K562 (cell line): Measurements from ENCODE around the gene CREB3L4. TPM values are rescaled to one million over a fixed set of nuclear protein-coding genes. Genes with fewer than 3 reads are reported as not detected.
A peak's percentile ranks its signal among the peaks of the same experiment; 100 is the strongest.
"Not testable (repeated sequence)": the region's sequence is repeated elsewhere in the genome, so short reads cannot be mapped to it uniquely, and the experiment has no call there.

ENCODE experiments used
- ATAC-seq: fragments of 200-7000 bp; cut with Tn5 transposase; 3 replicates; pipeline ENCODE4 v1.9.1; 2020; ENCODE audit warnings: moderate library complexity
- BruUV-seq: library from RNA; stranded (reverse); fragments of 400-500 nt; replicated peaks from 2 replicates; lab custom pipeline; 2021; lab: Mats Ljungman, UMichigan
- CTCF ChIA-PET: fragments of 300-600 bp; formaldehyde crosslinking; extraction: SDS; loops from one replicate; lab custom pipeline; 2021; ENCODE audit warnings: low intra/inter-chr PET ratio; lab: Yijun Ruan, JAX
- POLR2A ChIA-PET: fragments of 300-600, 350-650 bp; sonication (Branson Sonifier 250); formaldehyde crosslinking; extraction: SDS; loops from one replicate; lab custom pipeline; 2021; ENCODE audit warnings: antibody characterized with exemption, inconsistent platforms; lab: Yijun Ruan, JAX
- DNase-seq, 4 experiments: peaks; one replicate each; pipeline versions ENCODE4 v3.0.0 to v3.0.0-alpha.2; 2011 to 2018; ENCODE audit warnings: low spot score in 3 of 4, mixed read lengths in 3 of 4; ENCODE audit errors: extremely low read depth in 1 of 4
- FAIRE-seq: peaks from 2 replicates; lab custom pipeline; 2011; peaks lifted over from hg19 to GRCh38; lab: Jason Lieb, UNC
- H2AFZ ChIP-seq: 2 replicates; pipeline ENCODE4 v1.6.0; 2011; ENCODE audit warnings: low read depth, low read length, control low read depth, inconsistent platforms
- H3K27ac ChIP-seq: fragments of 200-600 bp; 3 replicates; pipeline ENCODE4 v1.8.0; 2011; ENCODE audit warnings: low read depth, mild to moderate bottlenecking, control low read depth, inconsistent platforms, low read length, moderate library complexity, mixed read lengths; ENCODE audit errors: extremely low read depth
- H3K27me3 ChIP-seq, 2 experiments: fragments of 300-600 bp in 1 of 2; 2 replicates in 1 of 2; 3 replicates in 1 of 2; pipeline versions ENCODE4 v1.6.0 to v1.8.0; 2011; ENCODE audit warnings: inconsistent platforms in 2 of 2, low read length in 2 of 2, mild to moderate bottlenecking in 1 of 2, mixed read lengths in 1 of 2, moderate library complexity in 1 of 2; ENCODE audit not compliant: control insufficient read depth in 2 of 2, insufficient read depth in 2 of 2
- H3K36me3 ChIP-seq: fragments of 300-600 bp; 3 replicates; pipeline ENCODE4 v1.8.0; 2011; ENCODE audit warnings: mild to moderate bottlenecking, low read length, inconsistent platforms; ENCODE audit not compliant: control insufficient read depth, insufficient read depth
- H3K4me1 ChIP-seq, 2 experiments: fragments of 200-600 bp in 1 of 2; replicated peaks in 1 of 2; 2 replicates in 1 of 2; 3 replicates in 1 of 2; pipeline versions ENCODE4 v1.5.1 to v1.8.0; 2011; ENCODE audit warnings: inconsistent platforms in 2 of 2, low read length in 2 of 2, mild to moderate bottlenecking in 1 of 2, mixed read lengths in 1 of 2, moderate library complexity in 1 of 2; ENCODE audit not compliant: control insufficient read depth in 2 of 2, insufficient read depth in 2 of 2
- H3K4me2 ChIP-seq: 2 replicates; pipeline ENCODE4 v1.6.1; 2011; ENCODE audit warnings: low read length, control low read depth, inconsistent platforms, mixed read lengths; ENCODE audit not compliant: insufficient read depth
- H3K4me3 ChIP-seq: fragments of 200-600 bp; sonication (generic), shearing (Covaris generic); 2 replicates; pipeline ENCODE4 v1.5.1; 2016; ENCODE audit warnings: control low read depth, inconsistent platforms
- H3K79me2 ChIP-seq: fragments of 200-600 bp; 3 replicates; pipeline ENCODE4 v1.8.0; 2011; ENCODE audit warnings: low read length, inconsistent platforms; ENCODE audit not compliant: control insufficient read depth, insufficient read depth
- H3K9ac ChIP-seq, 2 experiments: 2 replicates each; pipeline versions ENCODE4 v1.6.0 to v1.6.1; 2011; ENCODE audit warnings: low read depth in 2 of 2, low read length in 2 of 2, control low read depth in 1 of 2, inconsistent platforms in 1 of 2, mild to moderate bottlenecking in 1 of 2, mixed read lengths in 1 of 2; ENCODE audit not compliant: insufficient read depth in 1 of 2
- H3K9me1 ChIP-seq: one replicate; pipeline ENCODE4 v1.6.0; 2011; ENCODE audit warnings: inconsistent platforms, mild to moderate bottlenecking, low read length, moderate library complexity; ENCODE audit not compliant: control insufficient read depth, insufficient read depth
- H3K9me3 ChIP-seq: replicated peaks from 2 replicates; pipeline ENCODE4 v1.5.1; 2011; ENCODE audit warnings: low read depth, low read length, inconsistent platforms; ENCODE audit not compliant: control insufficient read depth, insufficient read depth
- H4K20me1 ChIP-seq: replicated peaks from 2 replicates; pipeline ENCODE4 v1.6.1; 2011; ENCODE audit warnings: low read length, inconsistent platforms, mixed read lengths; ENCODE audit not compliant: control insufficient read depth, insufficient read depth
- BCOR ChIP-seq: fragments of 450-650 bp; IDR thresholded peaks from 2 replicates; pipeline ENCODE4 v1.6.1; 2016
- DIDO1 ChIP-seq: fragments of 450-650 bp; IDR thresholded peaks from 2 replicates; pipeline ENCODE4 v1.6.1; 2016; ENCODE audit warnings: low read depth, missing biosample characterization, missing genetic modification characterization
- EGR1 ChIP-seq: fragments of 450-650 bp; conservative IDR thresholded peaks from 2 replicates; pipeline ENCODE4 v1.6.1; 2017; ENCODE audit warnings: mild to moderate bottlenecking
- KDM1A ChIP-seq, 2 experiments: fragments of 450-650 bp; IDR thresholded peaks; 2 replicates each; pipeline ENCODE4 v1.6.1; 2016; ENCODE audit warnings: mild to moderate bottlenecking in 2 of 2
- KLF13 ChIP-seq: fragments of 450-650 bp; IDR thresholded peaks from 2 replicates; pipeline ENCODE4 v1.6.1; 2016; ENCODE audit warnings: missing genetic modification characterization, low read depth, mild to moderate bottlenecking, missing compliant biosample characterization, moderate library complexity, borderline replicate concordance
- NFIC ChIP-seq: fragments of 450-650 bp; IDR thresholded peaks from 2 replicates; pipeline ENCODE4 v1.6.1; 2017; ENCODE audit warnings: mild to moderate bottlenecking, inconsistent platforms
- NR2C1 ChIP-seq, 2 experiments: fragments of 450-650 bp; IDR thresholded peaks; 2 replicates each; pipeline ENCODE4 v1.6.1; 2017; ENCODE audit warnings: mild to moderate bottlenecking in 2 of 2, antibody characterized with exemption in 1 of 2, inconsistent platforms in 1 of 2, missing compliant biosample characterization in 1 of 2, missing genetic modification characterization in 1 of 2
- TFAP4 ChIP-seq: sonication (generic); formaldehyde crosslinking; IDR thresholded peaks from 2 replicates; pipeline ENCODE4 v1.8.0; 2022; ENCODE audit warnings: missing genetic modification reagents, mild to moderate bottlenecking, moderate library complexity, borderline replicate concordance
- WGBS: fragments of 100-300 bp; shearing (Covaris generic); methylation state at CpG from one replicate; pipeline ENCODE4 v1.1.6; 2016; ENCODE audit warnings: low coverage, mixed read lengths; ENCODE audit not compliant: insufficient coverage; ENCODE audit errors: missing lambda C conversion rate; 5-methylcytosine and 5-hydroxymethylcytosine counted together
- in situ Hi-C: fragments of 300-500 bp; cut with MboI; formaldehyde crosslinking; loops from 4 replicates; pipeline ENCODE4 v1.15.0; 2018; ENCODE audit warnings: inconsistent platforms, mixed read lengths
- intact Hi-C: fragments of 100-400 bp; cut with micrococcal nuclease; formaldehyde crosslinking; loops from 2 replicates; pipeline ENCODE4 v1.14.2; 2022
- polyA plus RNA-seq, 8 experiments: library from polyadenylated mRNA; depleted of rRNA in 4 of 8; stranded (reverse) in 5 of 8; unstranded in 3 of 8; fragments of >200 nt; fragmentation: Nextera tagmentation in 2 of 8; fragmentation: Illumina TruSeq in 1 of 8; extraction: Ambion mirVana in 2 of 8; extraction: Trizol in 1 of 8; gene quantifications; 2 replicates each; pipeline versions ENCODE4 v1.2.1 to v1.2.3, GENCODE V29; 2011 to 2014; ENCODE audit warnings: inconsistent platforms in 1 of 8, missing spikeins in 1 of 8
- total RNA-seq, 7 experiments: library from RNA; depleted of rRNA in 6 of 7; stranded (reverse); fragments of >200 nt in 6 of 7; fragmentation: Illumina TruSeq in 2 of 7; extraction: Trizol in 2 of 7; gene quantifications; 2 replicates each; pipeline versions ENCODE4 v1.2.1 to v1.2.3, GENCODE V29; 2011 to 2021; ENCODE audit warnings: low replicate concordance in 1 of 7

Gene CREB3L4
- total and polyA plus RNA-seq, 9 of the 15 experiments (the other 6 are each of a cell fraction or from before 2014, with no cell fraction given): 9.9 to 18.6 (median 13.9) TPM

DNA sequence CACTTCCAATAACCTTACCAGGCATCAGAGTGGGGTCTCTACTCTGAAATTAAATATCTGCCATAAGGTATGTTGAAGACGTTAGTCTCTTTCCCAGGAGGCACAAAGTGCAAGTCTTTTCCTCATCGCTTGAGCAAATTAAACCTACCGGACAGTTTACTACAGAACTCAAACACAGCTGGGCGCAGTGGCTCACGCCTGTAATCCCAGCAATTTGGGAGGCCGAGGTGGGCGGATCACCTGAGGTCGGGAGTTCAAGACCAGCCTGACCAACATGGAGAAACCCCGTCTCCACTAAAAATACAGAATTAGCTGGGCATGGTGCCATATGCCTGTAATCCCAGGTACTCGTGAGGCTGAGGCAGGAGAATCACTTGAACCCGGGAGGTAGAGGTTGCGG lies 11.4 kb downstream of the CREB3L4 start:
- peak overlapping the region; percentile 84 for H3K4me3 ChIP-seq
- TF ChIP-seq DIDO1 (0 out of 2 replicates have a peak, but pooled peaks have one; percentile 24), NR2C1 (IDR thresholded peaks at IDR 0.05) (0 out of 2 replicates have a peak, but pooled peaks have one; percentile 23), KLF13 (tag) (peak; percentile 37; the same call in 1 of the 2 replicates), NFIC (peak; percentile 50), EGR1 (peak; percentile 63), BCOR (0 out of 2 replicates have a peak, but pooled peaks have one; percentile 34), TFAP4 (CRISPR knock-in tag) (0 out of 2 replicates have a peak, but pooled peaks have one; percentile 28), KDM1A (IDR thresholded peaks at IDR 0.05) (0 out of 4 replicates have a peak, but pooled peaks of 1 of the 2 experiments have one; percentile 8)
- H3K27me3 ChIP-seq; H4K20me1 ChIP-seq; CTCF ChIA-PET; H3K9me3 ChIP-seq; FAIRE-seq; DNase-seq; in situ Hi-C loops; BruUV-seq; H3K9me1 ChIP-seq; ATAC-seq; TF ChIP-seq NR2C1 (tag; IDR thresholded peaks at IDR 0.05): not testable (repeated sequence)
- peaks cover 42% of the 10 kb centered on the region for H3K36me3 ChIP-seq
- peaks cover 13 to 19% of the 10 kb centered on the region in 2 experiments; a peak in 4 of 5 replicates for H3K4me1 ChIP-seq
- H3K79me2 ChIP-seq: peaks cover 42% of the 10 kb centered on the region
- peak overlapping the region; percentile 89 for H2AFZ ChIP-seq
- peak overlapping the region; percentile 91 for H3K27ac ChIP-seq
- peak overlapping the region; percentile 99 for H3K4me2 ChIP-seq
- 36% methylated on average over 11 of the region's 12 CpGs for WGBS
- peak overlapping the region in 1 of 2 experiments; percentile 98; a peak in 2 of 4 replicates for H3K9ac ChIP-seq
- POLR2A ChIA-PET: interaction anchor here (0.6 to 5.6 kb wide), 5 partner anchors 8 to 189 kb away, joined by 3 to 104 read pairs (median 3); partner anchors contain the start of genes CREB3L4 and RPS27
- intact Hi-C loops: loop anchor here (2.0 kb wide), 1 partner anchor 56 kb away; the partner anchor contains the start of gene GATAD2B

- H2AFZ ChIP-seq, DNase-seq, H3K9ac ChIP-seq, H3K9me3 ChIP-seq, ATAC-seq, CTCF ChIA-PET, H4K20me1 ChIP-seq, H3K4me3 ChIP-seq, H3K9me1 ChIP-seq, H3K27me3 ChIP-seq, H3K4me2 ChIP-seq, H3K27ac ChIP-seq, FAIRE-seq: not testable (repeated sequence)
- H3K79me2 ChIP-seq: peaks cover 39% of the 10 kb centered on the region
- POLR2A ChIA-PET: interaction anchor here (1.2 to 1.4 kb wide), 2 partner anchors 9 kb away, joined by 3 to 9 read pairs; partner anchors contain the start of gene RPS27
- intact Hi-C loops: loop anchor here (10.0 kb wide), 1 partner anchor 627 kb away; the partner anchor contains the start of gene S100A9
- peaks cover 11 to 24% of the 10 kb centered on the region in 2 experiments; a peak in 4 of 5 replicates for H3K4me1 ChIP-seq
- 90% methylated on average over 2 of the region's 2 CpGs for WGBS
- BruUV-seq: TSS peak; percentile 85
- H3K36me3 ChIP-seq: peaks cover 21% of the 10 kb centered on the region; the same call in 2 of the 3 replicates
- in situ Hi-C loops: loop anchor here (10.0 kb wide), 1 partner anchor 477 kb away; no protein-coding TSS in a partner anchor
These were observed 14.0 kb downstream of the CREB3L4 start for GRCh38 chr1:153981735-153982134.
